Stimulated activated CD4-positive, alpha-beta T cell treated with anti-CD3 and anti-CD28 coated beads, Interleukin-1b, Interleukin-23, amount 100 ng/mL, for 1 hour (primary cell): ENCODE measurements around the gene MYL6B.
"Not testable (repeated sequence)": the region's sequence is repeated elsewhere in the genome, so short reads cannot be mapped to it uniquely, and the experiment has no call there.

Experiments used
- DNase-seq, 2 donors: peaks; one replicate each; pipeline ENCODE4 v3.0.0-alpha.2; 2020; ENCODE audit warnings: low read depth in 2 of 2

MYL6B gene

GRCh38 chr12:56165369-56165768 is 13.0 kb downstream of the MYL6B start:
- DNase-seq: no peak

GRCh38 chr12:56169229-56169759 is 16.9 kb downstream of the MYL6B start:
- DNase-seq: no peak

DNA sequence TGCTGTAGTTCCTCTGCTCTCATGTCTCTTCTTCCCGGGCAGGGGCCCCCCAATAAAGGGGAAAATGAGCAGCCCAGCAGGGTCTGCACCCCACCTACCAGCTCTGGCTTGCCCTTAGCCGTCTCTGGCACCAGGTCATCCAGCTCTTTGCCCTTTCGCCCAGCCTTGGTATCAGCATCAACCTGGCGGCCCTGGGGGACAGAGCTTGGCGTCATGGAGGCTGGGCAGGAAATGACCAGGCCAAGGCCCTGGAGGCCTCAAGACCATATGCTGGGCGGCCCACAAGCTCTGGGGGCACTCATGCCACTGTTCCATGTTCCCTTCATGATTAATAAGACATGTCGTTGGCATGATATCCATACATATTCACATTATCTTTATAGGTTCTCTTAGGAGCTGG is 20.5 kb downstream of the MYL6B start:
- no peak for DNase-seq

GRCh38 chr12:56178347-56178746 is 26.0 kb downstream of the MYL6B start:
- DNase-seq: no peak

DNA sequence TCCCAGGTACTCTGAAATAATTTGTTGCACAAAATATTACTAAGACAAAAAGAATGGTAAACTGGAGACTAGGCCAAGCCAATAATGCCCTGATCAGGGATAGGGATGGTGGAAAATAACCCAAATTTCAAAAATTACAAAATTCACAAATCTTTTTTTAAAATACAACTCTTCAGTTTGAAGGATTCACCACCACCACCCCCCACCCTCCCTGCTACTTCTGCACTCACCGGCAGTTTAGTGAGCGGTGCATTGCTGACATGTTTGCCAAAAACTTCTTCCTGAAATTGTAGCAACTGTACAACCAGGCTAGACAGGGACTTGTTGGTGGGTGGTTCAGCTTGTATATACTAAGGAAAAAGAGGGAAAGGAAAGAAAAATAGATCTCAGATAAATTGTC is 34.6 kb downstream of the MYL6B start:
- DNase-seq: no peak

GRCh38 chr12:56188131-56188777 is 35.9 kb downstream of the MYL6B start:
- no peak for DNase-seq

- no peak for DNase-seq
Measured at GRCh38 chr12:56188778-56189098, 36.4 kb downstream of the MYL6B start.

- DNase-seq: peak; percentile 61 to 65
Measured at GRCh38 chr12:56189099-56189917, 36.9 kb downstream of the MYL6B start, which contains the start of gene SMARCC2. TSS of gene SMARCC2 (minus strand) at chr12:56189483. CDS start at chr12:56189461, 22 bp downstream.

GRCh38 chr12:56189918-56190694 is 37.7 kb downstream of the MYL6B start:
- peak; percentile 27 to 84 for DNase-seq

DNA sequence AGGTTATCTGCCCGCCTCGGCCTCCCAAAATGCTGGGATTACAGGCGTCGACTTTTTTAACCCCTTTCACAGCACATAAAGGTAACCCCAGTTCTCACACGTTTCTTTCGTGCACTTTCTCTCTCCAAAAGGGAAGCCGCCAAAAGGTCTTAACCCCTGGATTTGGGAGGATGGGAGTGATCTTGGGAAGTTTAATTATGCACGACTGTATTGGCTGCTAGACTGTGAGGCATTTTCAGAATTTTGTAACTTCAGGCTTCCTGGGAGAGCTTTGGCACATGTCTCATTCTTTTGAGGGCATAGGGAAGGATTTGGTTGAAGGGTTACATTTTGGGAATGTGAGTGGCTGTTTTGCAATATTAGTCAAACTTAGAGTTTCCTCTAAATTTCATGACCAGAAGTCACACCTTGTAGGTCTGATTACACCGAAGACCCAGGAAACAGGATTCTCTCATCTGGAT is 38.3 kb downstream of the MYL6B start:
- DNase-seq: no peak

- DNase-seq: no peak
Measured at GRCh38 chr12:56192582-56192981, 40.2 kb downstream of the MYL6B start.

DNA sequence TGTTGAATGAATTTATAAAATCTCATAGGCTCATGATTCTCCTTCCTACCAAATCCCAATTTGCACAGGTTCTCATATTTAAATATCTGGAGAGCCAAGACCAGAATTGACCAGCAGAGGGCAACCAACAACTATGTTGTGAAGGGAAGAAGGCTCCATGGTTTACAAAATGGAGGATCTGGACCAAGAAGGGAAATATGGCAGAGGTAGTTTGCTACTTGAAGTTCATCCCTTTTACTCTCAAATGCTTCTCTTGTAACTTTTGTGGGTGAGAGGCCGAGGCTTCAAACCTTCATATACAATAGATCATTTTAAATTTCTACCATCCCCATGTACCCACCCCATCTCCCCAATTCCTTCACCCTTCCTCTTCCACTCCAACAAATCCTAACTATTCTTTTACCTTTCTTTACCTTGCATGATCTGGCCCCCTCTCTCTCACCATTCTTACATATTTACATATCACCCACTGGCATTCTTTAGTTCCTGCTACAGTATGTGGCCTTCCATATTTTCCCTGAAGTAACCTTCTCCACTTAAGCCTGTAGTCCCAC is 40.7 kb downstream of the MYL6B start:
- peak; percentile 29 to 48 for DNase-seq

DNA sequence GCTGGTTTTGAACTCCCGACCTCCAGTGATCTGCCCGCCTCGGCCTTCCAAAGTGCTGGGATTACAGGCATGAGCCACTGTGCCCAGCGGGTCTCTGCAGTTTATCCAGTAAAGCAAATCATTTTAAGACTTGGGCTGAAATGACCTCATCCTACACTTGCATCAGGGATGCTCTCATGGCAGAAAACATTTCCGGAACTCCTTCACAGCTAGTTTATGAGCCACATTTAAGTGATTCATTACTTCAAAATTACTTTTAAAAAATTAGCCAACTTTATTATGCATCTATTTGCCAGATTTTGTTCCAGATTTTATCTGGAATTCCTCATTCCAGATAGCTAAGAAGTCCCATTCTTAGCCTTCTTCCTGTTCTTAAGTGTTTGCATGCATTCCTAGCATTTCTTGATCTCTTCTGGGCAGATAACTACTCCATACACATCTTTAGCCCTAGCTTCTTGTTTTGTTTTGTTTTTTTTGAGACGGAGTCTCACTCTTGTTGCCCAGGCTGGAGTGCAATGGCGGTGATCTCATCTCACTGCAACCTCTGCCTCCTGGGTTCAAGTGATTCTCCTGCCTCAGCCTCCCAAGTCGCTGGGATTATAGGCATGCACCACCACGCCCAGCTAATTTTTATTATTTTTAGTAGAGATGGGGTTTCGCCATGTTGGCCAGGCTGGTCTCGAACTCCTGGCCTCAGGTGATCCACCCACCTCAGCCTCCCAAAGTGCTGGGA is 44.6 kb downstream of the MYL6B start:
- not testable (repeated sequence) for DNase-seq

- DNase-seq: no peak
Measured at GRCh38 chr12:56197921-56198635, 45.7 kb downstream of the MYL6B start.

DNA sequence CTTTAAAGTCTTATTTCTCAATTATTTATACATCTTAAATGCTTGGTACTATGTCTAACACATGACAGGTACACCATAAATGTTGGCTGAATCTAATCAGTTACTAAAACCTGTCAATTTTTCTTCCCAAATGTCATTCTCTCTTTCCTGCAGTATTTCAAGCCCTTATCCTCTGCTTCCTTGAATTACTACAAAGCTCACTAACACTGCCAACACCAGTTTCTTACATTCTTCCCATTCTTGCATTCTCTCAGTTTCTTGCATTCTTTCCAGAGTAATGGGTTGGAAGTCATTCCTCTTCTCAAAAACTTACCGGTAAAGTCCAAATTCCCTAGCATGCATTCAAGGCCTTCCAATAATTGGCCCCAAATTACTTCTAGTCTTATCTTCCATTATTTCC is 46.4 kb downstream of the MYL6B start:
- no peak for DNase-seq

GRCh38 chr12:56202366-56202765 is 50.0 kb downstream of the MYL6B start:
- DNase-seq: no peak

GRCh38 chr12:56202838-56203237 is 50.5 kb downstream of the MYL6B start:
- no peak for DNase-seq

GRCh38 chr12:56204275-56204674 is 51.9 kb downstream of the MYL6B start:
- DNase-seq: no peak

- DNase-seq: no peak
Measured at GRCh38 chr12:56205445-56205844, 53.1 kb downstream of the MYL6B start.

DNA sequence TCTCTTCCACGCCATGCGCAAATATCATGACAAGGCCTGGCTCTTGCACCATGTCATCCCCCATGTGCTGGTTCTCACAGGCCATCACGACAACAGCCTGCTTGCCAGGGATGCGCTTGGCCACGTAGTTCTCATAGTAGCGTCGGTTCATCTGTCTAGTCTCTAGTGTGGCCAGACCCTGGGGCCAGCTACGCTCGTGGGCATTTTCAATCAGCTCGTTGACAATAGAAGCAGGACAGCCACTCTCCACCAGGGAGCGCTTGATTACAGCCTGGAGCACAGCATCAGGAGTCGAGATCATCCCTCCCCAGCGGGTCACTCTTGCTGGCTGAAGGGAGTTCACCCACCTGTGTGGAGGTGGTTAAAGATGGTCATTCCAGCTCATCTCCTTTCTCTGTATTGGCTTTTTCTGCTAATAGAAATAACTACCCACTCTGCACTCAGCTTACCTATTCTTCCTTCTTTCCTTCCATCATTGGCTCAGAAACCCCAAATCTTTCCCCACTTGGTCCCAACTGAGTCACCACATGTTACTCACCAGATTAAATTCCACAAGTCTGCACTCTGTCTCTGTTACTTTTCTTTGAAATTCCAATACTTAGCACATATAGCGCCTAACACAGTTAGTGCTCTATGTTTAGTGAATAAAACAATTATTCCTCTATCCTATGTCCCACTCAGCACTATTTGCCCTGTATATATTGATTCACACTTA is 54.2 kb downstream of the MYL6B start:
- no peak for DNase-seq
